DMS 273 (cell line): ENCODE data around the gene TRIM33.
"Not testable (repeated sequence)": the region's sequence is repeated elsewhere in the genome, so short reads cannot be mapped to it uniquely, and the experiment has no call there.

Experiments used
- DNase-seq: peaks from one replicate; lab custom pipeline; 2025; ENCODE audit not compliant: unreplicated experiment; lab: John Stamatoyannopoulos, UW

Gene TRIM33

GRCh38 chr1:114427612-114428011, 83.4 kb downstream of the TRIM33 start:
- DNase-seq: no peak

GRCh38 chr1:114423455-114423854, 87.5 kb downstream of the TRIM33 start:
- DNase-seq: no peak

- DNase-seq: not testable (repeated sequence)
Measured at GRCh38 chr1:114418948-114419347, 92.1 kb downstream of the TRIM33 start.

GRCh38 chr1:114397601-114398000, 113.4 kb downstream of the TRIM33 start:
- DNase-seq: no peak

- DNase-seq: no peak
Measured at GRCh38 chr1:114395863-114396262, 115.1 kb downstream of the TRIM33 start.

- DNase-seq: no peak
Measured at GRCh38 chr1:114390960-114391359, 120.0 kb downstream of the TRIM33 start.

GRCh38 chr1:114390361-114390760, 120.6 kb downstream of the TRIM33 start:
- no peak for DNase-seq

GRCh38 chr1:114388432-114389003, 122.5 kb downstream of the TRIM33 start:
- no peak for DNase-seq

- not testable (repeated sequence) for DNase-seq
Measured at GRCh38 chr1:114387585-114387984, 123.4 kb downstream of the TRIM33 start.

- no peak for DNase-seq
Measured at GRCh38 chr1:114387010-114387360, 124.0 kb downstream of the TRIM33 start.

GRCh38 chr1:114386129-114387009, 124.6 kb downstream of the TRIM33 start:
- no peak for DNase-seq

- no peak for DNase-seq
Measured at GRCh38 chr1:114384922-114385321, 126.1 kb downstream of the TRIM33 start.

GRCh38 chr1:114379987-114380386, 131.0 kb downstream of the TRIM33 start:
- DNase-seq: no peak

- DNase-seq: no peak
Measured at GRCh38 chr1:114379358-114379757, 131.6 kb downstream of the TRIM33 start.

- DNase-seq: no peak
Measured at GRCh38 chr1:114377356-114377755, 133.6 kb downstream of the TRIM33 start.

- no peak for DNase-seq
Measured at GRCh38 chr1:114369930-114370329, 141.1 kb downstream of the TRIM33 start.

GRCh38 chr1:114369266-114369919, 141.6 kb downstream of the TRIM33 start:
- DNase-seq: not testable (repeated sequence)

- no peak for DNase-seq
Measured at GRCh38 chr1:114368560-114369255, 142.3 kb downstream of the TRIM33 start.

- DNase-seq: no peak
Measured at GRCh38 chr1:114367810-114368209, 143.2 kb downstream of the TRIM33 start.

GRCh38 chr1:114363230-114363629, 147.8 kb downstream of the TRIM33 start:
- not testable (repeated sequence) for DNase-seq

GRCh38 chr1:114359791-114360190, 151.2 kb downstream of the TRIM33 start:
- DNase-seq: no peak
